ENCODE results near the gene CD34.

GRCh38 chr1:207841901-207842300 is 69.0 kb downstream of the CD34 start:
- TF ChIP-seq CTCF (IDR thresholded peaks at IDR 0.05) (no peak), POLR2A (IDR thresholded peaks at IDR 0.05) (no peak)
